ENCODE data around the gene COA8.

Gene COA8

DNA sequence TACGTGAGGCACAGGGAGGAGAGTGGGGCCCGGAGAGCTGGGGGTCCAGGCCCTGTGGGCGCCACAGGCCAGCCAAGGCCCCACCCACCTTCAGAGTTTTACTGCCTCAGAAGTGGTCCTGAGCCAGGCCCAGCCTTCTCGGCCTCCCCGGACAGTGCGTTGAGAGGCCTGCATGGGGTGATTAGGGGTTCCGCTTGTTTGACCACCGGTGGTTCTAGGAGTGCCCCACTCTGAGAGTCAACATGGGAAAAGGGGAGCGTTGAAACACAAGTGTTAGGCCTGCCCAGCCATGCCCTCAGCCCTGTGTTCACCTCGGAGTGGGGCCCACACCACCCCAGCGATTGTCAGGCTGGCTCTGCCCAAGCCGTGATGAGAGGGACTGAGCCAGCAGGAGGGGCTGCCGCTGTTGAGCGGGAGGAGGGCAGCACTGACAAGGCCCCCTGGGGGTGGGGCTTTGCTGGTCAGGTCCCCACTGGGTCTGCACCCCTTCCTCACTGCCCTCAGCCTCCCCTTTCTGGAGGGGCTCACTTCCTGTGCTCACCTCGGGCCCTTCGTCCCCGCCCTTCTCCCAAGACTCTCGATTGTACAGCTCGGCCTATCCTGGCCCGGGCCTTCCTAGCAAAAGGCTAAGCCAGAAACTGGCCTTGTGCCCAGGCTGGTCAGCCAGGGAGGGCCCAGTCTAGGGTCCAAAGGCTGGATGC, 44.9 kb upstream of the COA8 start:
- no peaks in the 10 kb centered on the region; the same call in 1 of the 2 replicates for H3K27me3 ChIP-seq (replicated peaks; ENCODE audit: control insufficient read depth, insufficient read depth, low read length)
- TF ChIP-seq, protein P1, sequence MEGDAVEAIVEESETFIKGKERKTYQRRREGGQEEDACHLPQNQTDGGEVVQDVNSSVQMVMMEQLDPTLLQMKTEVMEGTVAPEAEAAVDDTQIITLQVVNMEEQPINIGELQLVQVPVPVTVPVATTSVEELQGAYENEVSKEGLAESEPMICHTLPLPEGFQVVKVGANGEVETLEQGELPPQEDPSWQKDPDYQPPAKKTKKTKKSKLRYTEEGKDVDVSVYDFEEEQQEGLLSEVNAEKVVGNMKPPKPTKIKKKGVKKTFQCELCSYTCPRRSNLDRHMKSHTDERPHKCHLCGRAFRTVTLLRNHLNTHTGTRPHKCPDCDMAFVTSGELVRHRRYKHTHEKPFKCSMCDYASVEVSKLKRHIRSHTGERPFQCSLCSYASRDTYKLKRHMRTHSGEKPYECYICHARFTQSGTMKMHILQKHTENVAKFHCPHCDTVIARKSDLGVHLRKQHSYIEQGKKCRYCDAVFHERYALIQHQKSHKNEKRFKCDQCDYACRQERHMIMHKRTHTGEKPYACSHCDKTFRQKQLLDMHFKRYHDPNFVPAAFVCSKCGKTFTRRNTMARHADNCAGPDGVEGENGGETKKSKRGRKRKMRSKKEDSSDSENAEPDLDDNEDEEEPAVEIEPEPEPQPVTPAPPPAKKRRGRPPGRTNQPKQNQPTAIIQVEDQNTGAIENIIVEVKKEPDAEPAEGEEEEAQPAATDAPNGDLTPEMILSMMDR (IDR thresholded peaks at IDR 0.05; ENCODE audit: insufficient read depth, low read length, poor library complexity, severe bottlenecking): no peak
- DNase-seq (ENCODE audit: extremely low read depth, insufficient read length): no peak
- peaks cover 4% of the 10 kb centered on the region for H3K36me3 ChIP-seq (ENCODE audit: control insufficient read depth, insufficient read depth, low read length)
- no peak overlapping the region for H3K4me3 ChIP-seq (replicated peaks; ENCODE audit: low read depth, low read length)

DNA sequence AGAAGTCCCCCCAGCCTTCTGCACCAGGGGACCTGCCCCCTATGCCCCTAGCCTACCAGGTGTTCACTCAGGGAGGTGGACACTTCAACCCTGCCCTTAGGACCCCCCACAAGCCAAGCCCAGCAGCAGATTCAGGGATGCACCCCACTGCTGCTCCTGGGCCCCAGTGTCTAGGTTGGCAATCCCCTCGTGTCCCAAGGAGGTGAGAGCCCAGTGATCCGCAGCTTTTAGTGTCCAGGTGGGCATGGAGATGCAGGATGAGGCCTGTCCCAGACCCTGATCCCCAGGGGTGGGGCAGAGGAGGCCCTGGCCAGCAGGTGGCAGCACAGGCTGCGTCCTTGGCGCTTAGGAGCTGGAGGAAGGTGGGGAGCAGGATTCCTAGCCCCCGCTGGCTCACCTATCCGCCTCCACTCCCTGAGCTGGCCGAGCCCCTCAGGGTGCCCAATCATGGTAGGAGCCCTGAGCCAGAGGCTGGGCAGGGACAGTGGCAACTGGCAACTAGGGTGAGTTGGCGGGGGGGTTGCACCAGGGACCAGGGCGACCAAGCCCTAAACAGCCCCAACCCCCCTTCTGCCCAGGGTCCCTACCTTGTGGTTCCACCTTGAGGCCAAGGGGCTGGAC, 44.2 kb upstream of the COA8 start:
- H3K36me3 ChIP-seq (ENCODE audit: control insufficient read depth, insufficient read depth, low read length): no peaks in the 10 kb centered on the region
- TF ChIP-seq, protein P1 (IDR thresholded peaks at IDR 0.05; ENCODE audit: insufficient read depth, low read length, poor library complexity, severe bottlenecking): peak; percentile 93
- H3K27me3 ChIP-seq (replicated peaks; ENCODE audit: control insufficient read depth, insufficient read depth, low read length): no peaks in the 10 kb centered on the region; the same call in 1 of the 2 replicates
- no peak for DNase-seq (ENCODE audit: extremely low read depth, insufficient read length)
- H3K4me3 ChIP-seq (replicated peaks; ENCODE audit: low read depth, low read length): no peak overlapping the region

DNA sequence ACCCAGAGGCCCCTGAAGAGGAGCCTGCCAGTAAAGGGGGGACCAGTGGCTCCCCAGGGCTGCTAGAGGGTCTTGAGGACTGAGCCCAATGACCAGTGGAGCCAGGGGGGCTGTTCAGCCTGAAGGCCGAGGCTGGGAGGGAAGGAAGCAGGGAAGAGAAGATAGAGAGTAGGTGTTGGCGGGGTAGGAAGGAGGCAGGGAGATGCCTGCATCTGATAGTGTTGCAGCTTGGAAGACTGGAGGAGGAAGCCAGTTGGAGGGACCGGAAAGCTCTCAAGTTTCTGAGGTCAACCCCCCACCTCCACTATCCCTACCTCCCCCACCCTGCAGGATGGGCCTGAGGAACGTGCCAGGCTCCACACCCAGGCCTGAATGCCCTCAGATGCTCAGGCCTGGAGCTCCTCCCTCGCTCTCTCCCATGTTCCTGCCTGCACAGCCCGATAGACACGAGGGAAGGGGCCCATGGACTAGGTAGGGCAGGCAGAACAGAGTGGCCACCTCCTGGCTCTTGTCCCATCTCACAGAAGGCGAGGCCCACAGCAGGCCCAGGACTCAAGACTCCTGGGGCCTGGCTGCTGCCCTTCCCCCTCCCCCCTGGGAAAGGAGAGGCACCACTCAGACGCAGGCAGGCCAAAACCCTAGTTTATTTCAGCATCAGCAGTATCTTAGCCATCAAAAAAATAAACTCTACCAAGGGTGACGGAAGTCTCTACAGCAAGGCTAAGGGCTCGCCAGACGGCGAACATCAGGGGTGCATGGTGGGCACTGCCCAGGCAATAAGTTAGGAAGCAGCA, 43.5 kb upstream of the COA8 start:
- no peaks in the 10 kb centered on the region; the same call in 1 of the 2 replicates for H3K27me3 ChIP-seq (replicated peaks; ENCODE audit: control insufficient read depth, insufficient read depth, low read length)
- TF ChIP-seq, protein P1 (IDR thresholded peaks at IDR 0.05; ENCODE audit: insufficient read depth, low read length, poor library complexity, severe bottlenecking): no peak
- peak; percentile 18 for DNase-seq (ENCODE audit: extremely low read depth, insufficient read length)
- H3K36me3 ChIP-seq (ENCODE audit: control insufficient read depth, insufficient read depth, low read length): no peaks in the 10 kb centered on the region
- H3K4me3 ChIP-seq (replicated peaks; ENCODE audit: low read depth, low read length): no peak overlapping the region

DNA sequence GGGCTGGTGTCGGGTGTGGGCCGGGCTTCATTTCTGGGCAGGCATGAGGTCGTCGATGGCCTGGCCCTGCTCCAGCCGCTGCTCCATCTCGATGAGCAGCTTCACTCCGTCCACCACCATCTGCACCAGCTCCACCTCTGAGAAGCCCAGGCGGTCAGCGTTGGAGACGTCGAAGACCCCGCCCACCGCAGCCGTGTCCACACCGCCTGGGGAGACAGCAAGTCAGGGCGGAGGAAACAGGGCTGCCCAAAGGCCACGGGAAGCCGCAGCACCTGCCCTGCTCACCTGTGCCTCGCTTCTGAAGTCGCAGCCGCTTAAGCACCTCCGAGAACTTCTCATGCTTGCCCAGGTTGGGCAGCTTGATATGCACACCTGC, 42.9 kb upstream of the COA8 start:
- no peak overlapping the region for H3K4me3 ChIP-seq (replicated peaks; ENCODE audit: low read depth, low read length)
- H3K36me3 ChIP-seq (ENCODE audit: control insufficient read depth, insufficient read depth, low read length): no peaks in the 10 kb centered on the region
- DNase-seq (ENCODE audit: extremely low read depth, insufficient read length): no peak

DNA sequence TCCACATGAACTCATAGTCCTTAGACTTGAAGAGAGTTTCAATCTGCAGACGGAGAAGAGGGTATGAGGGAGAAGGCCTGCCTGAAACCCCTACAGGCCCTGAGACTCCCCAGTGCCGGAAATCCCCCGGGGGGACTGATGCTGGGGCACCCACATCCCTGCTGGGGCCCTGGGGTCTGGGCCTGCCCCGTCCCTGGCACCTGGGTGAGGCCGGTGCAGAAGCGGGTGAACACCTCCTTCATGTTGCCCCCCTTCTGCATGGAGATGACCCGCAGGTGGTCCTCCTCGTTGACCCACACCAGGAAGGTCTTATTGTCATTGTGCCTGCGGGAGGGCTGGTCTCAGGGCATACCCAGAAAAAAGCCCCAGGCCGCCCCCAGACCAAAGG, 42.5 kb upstream of the COA8 start:
- TF ChIP-seq, protein P1 (IDR thresholded peaks at IDR 0.05; ENCODE audit: insufficient read depth, low read length, poor library complexity, severe bottlenecking): no peak
- no peaks in the 10 kb centered on the region for H3K36me3 ChIP-seq (ENCODE audit: control insufficient read depth, insufficient read depth, low read length)
- H3K27me3 ChIP-seq (replicated peaks; ENCODE audit: control insufficient read depth, insufficient read depth, low read length): no peaks in the 10 kb centered on the region; the same call in 1 of the 2 replicates
- peak; percentile 48 for DNase-seq (ENCODE audit: extremely low read depth, insufficient read length)
- peak overlapping the region; percentile 29 for H3K4me3 ChIP-seq (replicated peaks; ENCODE audit: low read depth, low read length)

More for the DNA sequence above, 42.9 kb upstream of the COA8 start:
- H3K27me3 ChIP-seq (replicated peaks; ENCODE audit: control insufficient read depth, insufficient read depth, low read length): no peaks in the 10 kb centered on the region; the same call in 1 of the 2 replicates
- TF ChIP-seq, protein P1 (IDR thresholded peaks at IDR 0.05; ENCODE audit: insufficient read depth, low read length, poor library complexity, severe bottlenecking): no peak

Measured in GM06990 (cell line).